ENCODE results near the gene TEX264.

TEX264 gene

GRCh38 chr3:51733859-51734571 lies 63.0 kb downstream of the TEX264 start:
- H3F3A ChIP-seq (ENCODE audit: insufficient read depth, low read length) = no peaks in the 10 kb centered on the region
- H3K4me3 ChIP-seq (ENCODE audit: low read depth, low read length, poor library complexity, severe bottlenecking) = no peak overlapping the region
- no peaks in the 10 kb centered on the region for H3K9me3 ChIP-seq (ENCODE audit: low read length)
- no peaks in the 10 kb centered on the region for H3K4me1 ChIP-seq (ENCODE audit: insufficient read depth, low read length, severe bottlenecking)
- H3K27me3 ChIP-seq (ENCODE audit: insufficient read depth, low read length) = no peaks in the 10 kb centered on the region
- H3K79me2 ChIP-seq (ENCODE audit: insufficient read depth, low read length) = no peaks in the 10 kb centered on the region
- no peaks in the 10 kb centered on the region for H3K36me3 ChIP-seq (ENCODE audit: insufficient read depth, low read length)
- no peak overlapping the region for H3K9ac ChIP-seq (ENCODE audit: low read length)
- H3K4me2 ChIP-seq (ENCODE audit: low read length) = no peak overlapping the region
- no peaks in the 10 kb centered on the region for H3K9me2 ChIP-seq (ENCODE audit: low read depth, low read length)
- TF ChIP-seq CTCF (IDR thresholded peaks at IDR 0.05; ENCODE audit: low read length) (no peak), EZH2 (IDR thresholded peaks at IDR 0.05; ENCODE audit: borderline replicate concordance, low read length) (no peak)
- no peak overlapping the region for H2AFZ ChIP-seq (ENCODE audit: low read length)
- H4K20me1 ChIP-seq (ENCODE audit: insufficient read depth, low read length) = no peaks in the 10 kb centered on the region
- no peak overlapping the region for H3K27ac ChIP-seq (ENCODE audit: low read depth, low read length, poor library complexity, severe bottlenecking)

- no peaks in the 10 kb centered on the region for H3K9me2 ChIP-seq (ENCODE audit: low read depth, low read length)
- no peak overlapping the region for H3K27ac ChIP-seq (ENCODE audit: low read depth, low read length, poor library complexity, severe bottlenecking)
- H3K4me1 ChIP-seq (ENCODE audit: insufficient read depth, low read length, severe bottlenecking) = no peaks in the 10 kb centered on the region
- no peaks in the 10 kb centered on the region for H3K27me3 ChIP-seq (ENCODE audit: insufficient read depth, low read length)
- TF ChIP-seq EZH2 (IDR thresholded peaks at IDR 0.05; ENCODE audit: borderline replicate concordance, low read length) = no peak
- no peak for TF ChIP-seq CTCF (IDR thresholded peaks at IDR 0.05; ENCODE audit: low read length)
- no peaks in the 10 kb centered on the region for H3K9me3 ChIP-seq (ENCODE audit: low read length)
- H3K4me2 ChIP-seq (ENCODE audit: low read length) = no peak overlapping the region
- no peak overlapping the region for H2AFZ ChIP-seq (ENCODE audit: low read length)
- no peaks in the 10 kb centered on the region for H3F3A ChIP-seq (ENCODE audit: insufficient read depth, low read length)
- H3K36me3 ChIP-seq (ENCODE audit: insufficient read depth, low read length) = no peaks in the 10 kb centered on the region
- no peak overlapping the region for H3K9ac ChIP-seq (ENCODE audit: low read length)
- no peak overlapping the region for H3K4me3 ChIP-seq (ENCODE audit: low read depth, low read length, poor library complexity, severe bottlenecking)
- no peaks in the 10 kb centered on the region for H3K79me2 ChIP-seq (ENCODE audit: insufficient read depth, low read length)
- no peaks in the 10 kb centered on the region for H4K20me1 ChIP-seq (ENCODE audit: insufficient read depth, low read length)
These were observed 63.5 kb downstream of the TEX264 start for GRCh38 chr3:51734572-51734907.

GRCh38 chr3:51735039-51735438 lies 64.0 kb downstream of the TEX264 start:
- no peaks in the 10 kb centered on the region for H3K36me3 ChIP-seq (ENCODE audit: insufficient read depth, low read length)
- no peak overlapping the region for H2AFZ ChIP-seq (ENCODE audit: low read length)
- no peaks in the 10 kb centered on the region for H3K79me2 ChIP-seq (ENCODE audit: insufficient read depth, low read length)
- H3K9ac ChIP-seq (ENCODE audit: low read length) = no peak overlapping the region
- no peak overlapping the region for H3K4me3 ChIP-seq (ENCODE audit: low read depth, low read length, poor library complexity, severe bottlenecking)
- H3K9me2 ChIP-seq (ENCODE audit: low read depth, low read length) = no peaks in the 10 kb centered on the region
- no peaks in the 10 kb centered on the region for H4K20me1 ChIP-seq (ENCODE audit: insufficient read depth, low read length)
- H3K9me3 ChIP-seq (ENCODE audit: low read length) = no peaks in the 10 kb centered on the region
- no peaks in the 10 kb centered on the region for H3K27me3 ChIP-seq (ENCODE audit: insufficient read depth, low read length)
- H3F3A ChIP-seq (ENCODE audit: insufficient read depth, low read length) = no peaks in the 10 kb centered on the region
- H3K4me2 ChIP-seq (ENCODE audit: low read length) = no peak overlapping the region
- TF ChIP-seq EZH2 (IDR thresholded peaks at IDR 0.05; ENCODE audit: borderline replicate concordance, low read length) (no peak), CTCF (IDR thresholded peaks at IDR 0.05; ENCODE audit: low read length) (no peak)
- no peak overlapping the region for H3K27ac ChIP-seq (ENCODE audit: low read depth, low read length, poor library complexity, severe bottlenecking)
- H3K4me1 ChIP-seq (ENCODE audit: insufficient read depth, low read length, severe bottlenecking) = no peaks in the 10 kb centered on the region
